CD4-positive, alpha-beta memory T cell (primary cell): ENCODE measurements around the gene JARID2. TPM values are rescaled to one million over a fixed set of nuclear protein-coding genes. Genes with fewer than 3 reads are reported as not detected.

Source experiments
- CTCF ChIA-PET: fragments of 350-600 bp; sonication (Branson Sonifier 250); formaldehyde crosslinking; loops from one replicate; lab custom pipeline; 2021; ENCODE audit warnings: inconsistent platforms; ENCODE audit not compliant: partially characterized antibody; lab: Charles Lee
- POLR2A ChIA-PET: fragments of 350-600 bp; sonication (Branson Sonifier 250); formaldehyde crosslinking; loops from one replicate; lab custom pipeline; 2021; ENCODE audit not compliant: partially characterized antibody; lab: Charles Lee
- DNase-seq, 5 donors: peaks; one replicate each; pipeline versions ENCODE4 v3.0.0 to v3.0.0-alpha.2; 2020 to 2022; ENCODE audit warnings: mixed read lengths in 1 of 5
- H3K27ac ChIP-seq: one replicate; pipeline ENCODE4 v1.7.0; 2013; ENCODE audit warnings: low read depth, low read length
- H3K27me3 ChIP-seq: 2 replicates; pipeline ENCODE4 v1.7.0; 2013; ENCODE audit warnings: mild to moderate bottlenecking, low read length, moderate library complexity; ENCODE audit not compliant: insufficient read depth
- H3K36me3 ChIP-seq: 2 replicates; pipeline ENCODE4 v1.7.0; 2013; ENCODE audit warnings: mild to moderate bottlenecking, low read length, moderate library complexity; ENCODE audit not compliant: insufficient read depth
- H3K4me1 ChIP-seq: 2 replicates; pipeline ENCODE4 v1.7.0; 2013; ENCODE audit warnings: mild to moderate bottlenecking, low read length, moderate library complexity; ENCODE audit not compliant: insufficient read depth
- H3K4me3 ChIP-seq, 2 donors: one replicate each; pipeline ENCODE4 v1.7.0; 2013; ENCODE audit warnings: low read length in 2 of 2, mild to moderate bottlenecking in 1 of 2
- H3K9me3 ChIP-seq, 2 donors: one replicate each; pipeline ENCODE4 v1.7.0; 2013; ENCODE audit warnings: low read length in 2 of 2, control low read depth in 1 of 2; ENCODE audit not compliant: control insufficient read depth in 1 of 2
- H3K27ac Mint-ChIP-seq, 7 donors: one replicate each; pipeline ENCODE4 v1.8.0; 2020 to 2021; ENCODE audit warnings: mixed read lengths in 7 of 7, mild to moderate bottlenecking in 6 of 7, inconsistent platforms in 3 of 7, moderate library complexity in 3 of 7
- H3K27me3 Mint-ChIP-seq, 2 donors: one replicate each; pipeline ENCODE4 v1.8.0; 2020 to 2021; ENCODE audit warnings: mixed read lengths in 2 of 2
- H3K36me3 Mint-ChIP-seq, 2 donors: one replicate each; pipeline ENCODE4 v1.8.0; 2020 to 2021; ENCODE audit warnings: mixed read lengths in 2 of 2, inconsistent platforms in 1 of 2, mild to moderate bottlenecking in 1 of 2
- H3K4me1 Mint-ChIP-seq, 4 donors: one replicate each; pipeline ENCODE4 v1.8.0; 2020 to 2021; ENCODE audit warnings: mixed read lengths in 4 of 4, mild to moderate bottlenecking in 1 of 4
- H3K4me3 Mint-ChIP-seq, 8 donors: one replicate each; pipeline ENCODE4 v1.8.0; 2020 to 2021; ENCODE audit warnings: mixed read lengths in 8 of 8, mild to moderate bottlenecking in 7 of 8, moderate library complexity in 6 of 8, inconsistent platforms in 3 of 8
- H3K9me3 Mint-ChIP-seq, 8 donors: one replicate each; pipeline ENCODE4 v1.8.0; 2020 to 2021; ENCODE audit warnings: mixed read lengths in 8 of 8, mild to moderate bottlenecking in 5 of 8, inconsistent platforms in 3 of 8, moderate library complexity in 1 of 8
- intact Hi-C: fragments of 100-400 bp; cut with micrococcal nuclease; formaldehyde crosslinking; loops from one replicate; pipeline ENCODE4 v1.15.1; 2023
- polyA plus RNA-seq, 2 donors: library from polyadenylated mRNA; unstranded; fragments of 300-500 nt; fragmentation: Illumina TruSeq; gene quantifications; one replicate each; pipeline ENCODE4 v1.2.3, GENCODE V29; 2021
- total RNA-seq, 2 experiments: library from RNA; stranded (reverse); gene quantifications; one replicate each; pipeline ENCODE4 v1.2.3, GENCODE V29; 2021

The JARID2 gene
- total and polyA plus RNA-seq, 4 experiments from 2014 or later = 2.4 to 21.6 (median 16.0) TPM

- H3K9me3 Mint-ChIP-seq = no peaks in the 10 kb centered on the region
- peak overlapping the region in 3 of 7 donors; percentile 20 to 53 (median 23) for H3K27ac Mint-ChIP-seq
- CTCF ChIA-PET = no interaction called here
- no peak overlapping the region for H3K27ac ChIP-seq
- no peak overlapping the region for H3K4me3 ChIP-seq
- no peaks in the 10 kb centered on the region for H3K36me3 ChIP-seq
- peaks cover 77% of the 10 kb centered on the region for H3K4me1 ChIP-seq
- no peaks in the 10 kb centered on the region for H3K27me3 Mint-ChIP-seq
- H3K36me3 Mint-ChIP-seq = no peaks in the 10 kb centered on the region
- peak overlapping the region in 4 of 8 donors; percentile 23 to 54 (median 52) for H3K4me3 Mint-ChIP-seq
- intact Hi-C loops = no loop called here
- H3K9me3 ChIP-seq = no peaks in the 10 kb centered on the region
- peaks cover 70 to 95% (median 81%) of the 10 kb centered on the region in 4 donors for H3K4me1 Mint-ChIP-seq
- POLR2A ChIA-PET = interaction anchor here (1.1 kb wide), 1 partner anchor 70 kb away, joined by 3 read pairs; no protein-coding TSS in a partner anchor
- no peaks in the 10 kb centered on the region for H3K27me3 ChIP-seq
- DNase-seq = no peak
Observed at GRCh38 chr6:15316754-15317153, 70.9 kb downstream of the JARID2 start.

DNA sequence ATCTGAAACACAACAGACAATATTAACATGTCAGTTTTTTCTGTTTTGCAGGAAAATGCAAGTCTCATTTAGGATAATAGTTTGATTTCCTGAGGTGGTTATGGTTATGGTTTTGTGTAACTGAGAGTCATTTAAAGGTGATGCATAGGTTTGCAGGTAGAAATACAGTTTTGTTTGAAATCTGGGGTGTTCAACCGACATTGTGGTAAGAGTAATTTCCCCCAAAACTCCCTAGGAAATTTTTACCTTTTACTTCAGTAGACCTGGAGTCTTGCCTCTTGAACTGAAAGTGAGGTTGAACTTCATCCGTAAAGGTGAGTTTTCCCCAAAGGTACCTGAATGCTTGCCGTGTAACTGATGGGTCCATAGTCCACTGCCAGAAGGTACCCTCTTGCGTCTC is 71.4 kb downstream of the JARID2 start:
- Histone ChIP-seq H3K36me3 (no peaks in the 10 kb centered on the region), H3K4me1 (peaks cover 72% of the 10 kb centered on the region), H3K27ac (no peak overlapping the region), H3K9me3 (no peaks in the 10 kb centered on the region), H3K4me3 (no peak overlapping the region), H3K27me3 (no peaks in the 10 kb centered on the region)
- no peaks in the 10 kb centered on the region for H3K9me3 Mint-ChIP-seq
- no peaks in the 10 kb centered on the region for H3K27me3 Mint-ChIP-seq
- H3K36me3 Mint-ChIP-seq = no peaks in the 10 kb centered on the region
- H3K4me3 Mint-ChIP-seq = peak overlapping the region in 7 of 8 donors; percentile 23 to 67 (median 42)
- peaks cover 73 to 97% (median 82%) of the 10 kb centered on the region in 4 donors for H3K4me1 Mint-ChIP-seq
- H3K27ac Mint-ChIP-seq = peak overlapping the region in 5 of 7 donors; percentile 8 to 61 (median 43)
- intact Hi-C loops = no loop called here
- POLR2A ChIA-PET = interaction anchor here (1.1 kb wide), 1 partner anchor 70 kb away, joined by 3 read pairs; no protein-coding TSS in a partner anchor
- CTCF ChIA-PET = no interaction called here
- no peak for DNase-seq

DNA sequence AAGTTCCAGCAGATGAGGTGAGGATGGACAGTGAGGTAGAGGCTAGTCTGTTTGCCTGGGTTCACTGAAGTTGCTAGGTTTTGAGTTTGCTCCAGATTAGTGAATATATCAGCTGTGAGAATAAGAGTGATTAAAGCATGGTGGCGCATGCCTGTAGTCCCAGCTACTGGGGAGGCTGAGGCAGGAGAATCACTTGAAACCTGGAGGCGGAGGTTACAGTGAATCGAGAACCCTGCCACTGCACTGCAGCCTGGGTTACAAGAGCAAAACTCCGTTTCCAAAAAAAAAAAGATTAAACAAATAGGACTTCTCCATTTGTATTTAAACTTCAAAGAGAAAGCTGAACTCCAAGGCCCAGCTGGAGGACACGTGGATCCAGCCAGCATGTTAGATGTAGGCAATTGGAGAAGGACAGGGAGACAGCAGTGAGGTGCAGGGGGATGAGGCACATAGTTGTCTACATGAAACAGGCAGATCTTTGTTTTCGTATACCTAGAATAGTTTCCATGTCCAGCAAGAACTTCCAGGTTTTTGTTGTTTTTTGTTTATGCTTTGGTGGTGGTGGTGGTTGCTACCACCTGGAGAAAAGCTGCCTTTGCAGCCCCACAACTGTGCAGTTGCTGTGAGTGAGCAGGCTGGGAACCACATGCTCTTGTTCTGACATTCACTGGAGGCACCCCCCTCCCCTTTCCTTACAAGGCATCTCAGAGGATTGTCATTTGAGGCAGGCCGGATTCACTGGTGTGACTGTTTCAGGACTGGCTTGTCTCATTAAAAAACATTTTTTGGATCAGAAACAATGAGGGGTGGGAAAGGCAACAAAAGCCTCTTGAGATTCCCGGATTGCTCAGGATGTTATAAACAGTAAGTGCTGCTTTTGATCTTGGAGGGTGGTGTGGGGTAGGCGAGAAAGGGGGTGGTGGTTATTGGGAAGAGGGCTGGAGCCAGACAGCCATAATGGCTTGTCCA is 72.3 kb downstream of the JARID2 start:
- intact Hi-C loops = no loop called here
- H3K27ac Mint-ChIP-seq = peak overlapping the region in 6 of 7 donors; percentile 4 to 82 (median 63)
- Histone ChIP-seq H3K27ac (no peak overlapping the region), H3K36me3 (no peaks in the 10 kb centered on the region), H3K4me1 (peaks cover 62% of the 10 kb centered on the region), H3K27me3 (no peaks in the 10 kb centered on the region), H3K4me3 (no peak overlapping the region), H3K9me3 (no peaks in the 10 kb centered on the region)
- H3K36me3 Mint-ChIP-seq = peaks cover 0 to 1% of the 10 kb centered on the region in 2 donors
- ChIA-PET CTCF (no interaction called here), POLR2A (no interaction called here)
- H3K9me3 Mint-ChIP-seq = no peaks in the 10 kb centered on the region
- peaks cover 67 to 97% (median 80%) of the 10 kb centered on the region in 4 donors for H3K4me1 Mint-ChIP-seq
- DNase-seq = no peak
- peak overlapping the region in 6 of 8 donors; percentile 40 to 67 (median 54) for H3K4me3 Mint-ChIP-seq
- no peaks in the 10 kb centered on the region for H3K27me3 Mint-ChIP-seq

- CTCF ChIA-PET = no interaction called here
- Histone ChIP-seq H3K36me3 (no peaks in the 10 kb centered on the region), H3K4me3 (no peak overlapping the region), H3K4me1 (peaks cover 53% of the 10 kb centered on the region), H3K27ac (no peak overlapping the region), H3K9me3 (no peaks in the 10 kb centered on the region), H3K27me3 (no peaks in the 10 kb centered on the region)
- Mint-ChIP-seq H3K4me3 (peak overlapping the region in 2 of 8 donors; percentile 11 to 32), H3K4me1 (peaks cover 60 to 87% (median 73%) of the 10 kb centered on the region in 4 donors), H3K36me3 (peaks cover 1 to 3% of the 10 kb centered on the region in 2 donors), H3K27ac (peak overlapping the region in 3 of 7 donors; percentile 58 to 66 (median 62)), H3K9me3 (no peaks in the 10 kb centered on the region), H3K27me3 (no peaks in the 10 kb centered on the region)
- POLR2A ChIA-PET = no interaction called here
- no peak for DNase-seq
- intact Hi-C loops = no loop called here
Observed at GRCh38 chr6:15319677-15320076, 73.8 kb downstream of the JARID2 start.

DNA sequence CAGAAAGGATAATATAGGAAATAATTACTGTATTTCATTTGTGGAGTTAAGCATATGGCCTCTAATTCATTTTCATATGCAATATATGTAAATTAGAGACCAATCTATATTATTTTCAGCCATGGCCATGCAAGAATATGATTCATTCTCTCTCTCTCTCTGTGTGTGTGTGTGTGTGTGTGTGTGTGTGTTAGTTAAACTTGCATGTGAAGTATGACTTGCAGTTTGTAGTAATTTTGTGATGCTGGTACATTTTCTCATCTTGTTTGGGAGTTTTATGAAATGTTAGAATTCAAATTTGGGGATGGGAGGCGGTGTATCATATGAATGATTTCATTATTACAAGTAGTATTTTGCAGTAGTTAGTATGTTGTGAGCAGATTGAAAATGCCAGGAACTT is 74.8 kb downstream of the JARID2 start:
- Mint-ChIP-seq H3K27me3 (no peaks in the 10 kb centered on the region), H3K9me3 (no peaks in the 10 kb centered on the region), H3K4me1 (peaks cover 61 to 85% (median 75%) of the 10 kb centered on the region in 4 donors), H3K36me3 (peaks cover 1 to 3% of the 10 kb centered on the region in 2 donors), H3K4me3 (peak overlapping the region in 2 of 8 donors; percentile 7 to 27), H3K27ac (no peak overlapping the region)
- Histone ChIP-seq H3K9me3 (no peaks in the 10 kb centered on the region), H3K4me1 (peaks cover 53% of the 10 kb centered on the region), H3K36me3 (no peaks in the 10 kb centered on the region), H3K27ac (no peak overlapping the region), H3K4me3 (no peak overlapping the region), H3K27me3 (no peaks in the 10 kb centered on the region)
- intact Hi-C loops = no loop called here
- DNase-seq = no peak
- ChIA-PET POLR2A (interaction anchor here (1.5 kb wide), 1 partner anchor 72 kb away, joined by 4 read pairs; no protein-coding TSS in a partner anchor), CTCF (interaction anchor here (1.2 kb wide), 1 partner anchor 57 kb away, joined by 3 read pairs; no protein-coding TSS in a partner anchor)

- H3K4me3 ChIP-seq = no peak overlapping the region
- DNase-seq = no peak
- no peaks in the 10 kb centered on the region for H3K27me3 ChIP-seq
- Mint-ChIP-seq H3K27me3 (no peaks in the 10 kb centered on the region), H3K4me3 (no peak overlapping the region), H3K27ac (peak overlapping the region in 1 of 7 donors; percentile 13), H3K9me3 (no peaks in the 10 kb centered on the region), H3K4me1 (peaks cover 57 to 85% (median 72%) of the 10 kb centered on the region in 4 donors), H3K36me3 (peaks cover 1 to 3% of the 10 kb centered on the region in 2 donors)
- no peaks in the 10 kb centered on the region for H3K36me3 ChIP-seq
- ChIA-PET POLR2A (interaction anchor here (0.9 kb wide), 1 partner anchor 15 kb away, joined by 3 read pairs; no protein-coding TSS in a partner anchor), CTCF (no interaction called here)
- no peak overlapping the region for H3K27ac ChIP-seq
- intact Hi-C loops = no loop called here
- peaks cover 52% of the 10 kb centered on the region for H3K4me1 ChIP-seq
- H3K9me3 ChIP-seq = no peaks in the 10 kb centered on the region
Observed at GRCh38 chr6:15322184-15322583, 76.3 kb downstream of the JARID2 start.
